Activated naive CD8-positive, alpha-beta T cell treated with anti-CD3 and anti-CD28 coated beads, Interleukin-2, amount 50 U/mL, for 16 hours (primary cell): ENCODE data around the gene COX4I1.

ENCODE experiments used
- DNase-seq: peaks from one replicate; pipeline ENCODE4 v3.0.0-alpha.2; 2020; ENCODE audit warnings: low read depth, low spot score

Gene COX4I1

DNA sequence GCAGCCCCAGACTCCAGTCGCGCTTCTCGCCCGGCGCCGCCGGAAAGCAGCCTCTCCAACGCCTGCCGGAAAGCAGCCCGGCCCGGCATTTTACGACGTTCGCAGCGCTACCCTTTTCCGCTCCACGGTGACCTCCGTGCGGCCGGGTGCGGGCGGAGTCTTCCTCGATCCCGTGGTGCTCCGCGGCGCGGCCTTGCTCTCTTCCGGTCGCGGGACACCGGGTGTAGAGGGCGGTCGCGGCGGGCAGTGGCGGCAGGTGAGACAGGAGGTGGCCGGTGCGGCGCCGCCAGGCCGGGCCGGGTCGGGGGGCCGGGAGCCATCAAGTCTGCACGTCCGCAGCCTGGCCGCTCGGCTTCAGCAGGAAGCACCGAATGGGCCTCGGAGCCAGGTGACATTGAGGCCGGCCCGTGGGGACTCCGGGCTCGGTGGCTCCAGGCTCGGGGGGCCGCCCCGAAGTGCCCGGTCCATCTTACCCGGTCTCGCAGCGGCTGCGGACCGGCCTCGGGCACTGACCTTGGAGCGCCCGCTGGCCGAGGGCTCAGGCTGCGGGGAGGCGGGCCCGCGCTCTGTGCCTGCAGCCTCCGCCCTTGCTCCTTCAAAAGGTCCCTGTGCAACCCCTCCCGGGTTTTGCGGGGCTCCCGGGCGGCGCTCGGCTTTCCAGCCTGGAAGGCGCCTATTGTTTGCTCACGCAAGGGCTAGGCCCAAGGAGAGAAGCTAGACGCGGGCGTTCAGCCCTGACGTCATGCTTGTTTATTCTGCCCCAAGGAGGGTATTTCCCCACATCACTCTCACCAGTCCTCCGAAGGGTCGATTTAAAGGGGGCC is at the start of gene COX4I1, which contains the start of gene EMC8:
TSS of gene COX4I1 (plus strand) at position 199 of the 824 bp plus-strand sequence. CDS start 1,511 bp downstream, outside the sequence.
TSS of gene EMC8 (minus strand) at position 48 of the 824 bp plus-strand sequence. CDS start 249 bp downstream, outside the sequence.
- peak; percentile 83 for DNase-seq

DNA sequence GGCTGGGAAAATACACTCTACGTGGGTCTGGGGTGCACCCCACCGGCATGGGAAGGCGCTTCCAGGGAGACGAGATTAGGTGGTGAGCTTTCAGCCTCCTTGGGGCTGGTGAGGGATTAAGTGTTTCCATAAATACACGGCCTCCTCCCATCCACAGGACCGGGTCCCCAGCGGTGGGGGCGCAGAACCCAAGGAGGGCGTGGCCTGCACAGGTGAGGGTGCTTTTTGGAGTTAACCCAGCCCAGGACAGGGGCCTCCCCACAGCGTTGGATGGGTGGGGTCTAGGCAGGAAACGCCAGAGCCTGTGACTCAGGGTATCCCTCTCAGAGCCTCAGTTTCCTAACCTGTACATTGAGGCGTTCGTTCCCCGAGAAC is 49.7 kb upstream of the COX4I1 start:
- DNase-seq, result no peak

DNA sequence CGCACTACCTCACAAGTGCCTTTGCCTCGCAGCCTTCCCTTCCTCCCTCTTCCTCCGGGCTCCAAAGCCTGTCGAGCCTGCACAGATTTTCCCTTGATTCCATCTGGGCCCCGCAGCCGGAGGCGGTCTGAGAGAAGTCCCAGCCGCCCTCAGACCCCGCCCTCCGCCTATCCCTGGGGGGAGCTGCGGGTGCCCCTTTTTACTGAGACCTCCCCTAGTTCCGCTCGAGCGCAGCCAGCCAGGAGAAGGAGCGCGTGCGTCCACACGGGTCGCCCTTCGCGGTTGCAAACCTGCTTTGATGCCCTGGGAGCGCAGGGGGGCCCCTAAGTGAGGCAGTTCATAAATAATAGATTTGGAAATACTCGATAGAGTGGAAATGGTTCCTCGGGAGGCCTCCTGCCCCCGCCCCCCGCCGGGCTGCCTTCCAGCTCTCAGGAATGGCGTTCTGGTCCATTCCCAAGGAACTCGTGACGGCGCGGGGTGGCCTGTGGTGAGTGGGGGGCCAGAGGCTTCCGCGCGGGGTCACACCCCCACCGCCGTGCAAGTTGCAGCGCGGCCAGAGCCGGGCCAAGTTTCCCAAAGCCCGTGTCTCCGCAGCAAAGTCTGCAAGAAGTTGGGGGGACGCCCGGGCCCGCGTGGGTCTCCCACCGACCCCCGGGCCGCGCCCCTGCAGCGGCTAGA is 49.2 kb upstream of the COX4I1 start:
- DNase-seq, result no peak

DNA sequence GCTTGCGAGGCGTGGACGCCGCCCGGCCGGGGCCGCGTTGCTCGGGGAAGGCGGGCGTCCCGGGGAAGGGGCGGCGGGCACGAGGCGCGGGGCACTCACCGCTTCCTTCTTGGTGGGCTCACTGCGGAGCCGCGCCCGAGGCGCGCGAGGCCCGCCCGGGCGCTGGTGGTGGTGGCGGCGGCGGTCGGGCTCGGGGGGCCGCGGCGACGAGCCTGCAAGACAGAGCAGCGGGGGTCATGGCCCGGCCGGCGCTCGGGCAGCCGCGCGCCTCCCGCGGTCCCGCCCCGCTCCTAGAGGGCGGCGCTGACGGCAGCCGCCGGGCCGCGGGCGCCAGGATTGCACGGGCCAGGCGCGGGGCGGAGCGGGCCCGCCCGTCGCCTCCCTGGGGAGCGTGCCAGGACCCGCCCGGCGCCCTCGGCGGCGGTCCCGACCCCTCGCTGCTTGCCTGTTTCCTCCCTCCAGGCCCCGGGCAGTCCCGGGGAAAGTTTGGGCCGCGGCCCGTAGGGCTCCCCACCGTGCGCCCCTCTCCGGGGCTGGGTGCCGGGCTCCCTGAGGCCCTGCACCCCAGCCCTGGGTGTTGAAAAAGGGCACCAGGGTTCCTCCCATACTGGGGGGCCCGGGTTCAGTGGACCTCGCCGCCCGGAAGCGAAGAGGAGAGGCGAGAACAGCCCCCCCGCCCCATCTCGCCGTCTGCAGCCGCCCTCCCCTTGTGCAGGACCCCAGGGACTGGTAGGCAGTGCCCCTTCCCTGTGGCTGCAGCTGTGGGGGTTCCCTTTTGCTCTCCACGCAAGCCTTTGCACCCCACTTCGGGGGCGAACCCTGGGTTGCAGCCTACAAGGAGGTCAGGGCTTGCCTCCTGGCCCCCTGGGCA is 48.4 kb upstream of the COX4I1 start, which contains the start of gene C16orf74:
TSS of gene C16orf74 (minus strand) at position 270 of the 871 bp plus-strand sequence. CDS start 15,879 bp downstream, outside the sequence.
- DNase-seq, result no peak

DNA sequence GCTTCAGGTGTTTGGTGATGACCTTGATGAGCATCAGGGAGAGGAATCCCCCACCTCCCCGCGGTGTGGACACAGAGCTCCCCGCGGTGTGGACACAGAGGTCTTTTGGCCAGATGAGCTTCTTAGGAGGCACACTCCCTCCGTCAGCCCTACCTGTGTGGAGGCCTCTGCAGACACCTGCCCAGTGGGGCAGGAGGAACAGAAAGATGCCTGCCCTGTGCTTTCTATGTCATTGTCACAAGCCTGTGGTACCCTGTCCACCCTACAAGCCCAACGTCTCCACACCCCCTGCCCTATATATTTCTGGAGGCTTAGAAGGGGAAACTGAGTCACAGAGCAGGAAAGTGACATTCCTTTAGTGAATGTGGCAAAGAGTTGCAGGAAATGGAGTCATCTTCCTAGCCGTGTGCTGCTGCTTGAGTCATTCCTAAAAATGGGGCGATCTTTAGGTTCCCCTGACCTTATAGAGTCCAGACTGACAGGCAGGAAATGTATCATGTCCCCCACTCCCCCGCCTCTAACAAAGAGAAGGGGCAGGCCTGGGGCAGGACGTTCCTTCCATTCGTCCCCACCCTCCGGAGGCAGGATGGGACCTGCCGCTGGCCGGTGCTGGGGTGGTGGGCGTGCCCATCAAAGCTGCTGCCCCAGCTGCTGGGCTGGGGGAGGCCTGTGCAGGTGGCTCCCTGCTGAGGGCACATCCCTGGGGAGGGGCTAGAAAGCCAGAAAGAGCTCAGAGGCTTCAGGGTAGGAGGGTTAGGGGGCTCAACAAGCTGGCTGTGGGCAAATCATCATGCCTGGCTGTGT is 47.6 kb upstream of the COX4I1 start:
- no peak for DNase-seq

DNA sequence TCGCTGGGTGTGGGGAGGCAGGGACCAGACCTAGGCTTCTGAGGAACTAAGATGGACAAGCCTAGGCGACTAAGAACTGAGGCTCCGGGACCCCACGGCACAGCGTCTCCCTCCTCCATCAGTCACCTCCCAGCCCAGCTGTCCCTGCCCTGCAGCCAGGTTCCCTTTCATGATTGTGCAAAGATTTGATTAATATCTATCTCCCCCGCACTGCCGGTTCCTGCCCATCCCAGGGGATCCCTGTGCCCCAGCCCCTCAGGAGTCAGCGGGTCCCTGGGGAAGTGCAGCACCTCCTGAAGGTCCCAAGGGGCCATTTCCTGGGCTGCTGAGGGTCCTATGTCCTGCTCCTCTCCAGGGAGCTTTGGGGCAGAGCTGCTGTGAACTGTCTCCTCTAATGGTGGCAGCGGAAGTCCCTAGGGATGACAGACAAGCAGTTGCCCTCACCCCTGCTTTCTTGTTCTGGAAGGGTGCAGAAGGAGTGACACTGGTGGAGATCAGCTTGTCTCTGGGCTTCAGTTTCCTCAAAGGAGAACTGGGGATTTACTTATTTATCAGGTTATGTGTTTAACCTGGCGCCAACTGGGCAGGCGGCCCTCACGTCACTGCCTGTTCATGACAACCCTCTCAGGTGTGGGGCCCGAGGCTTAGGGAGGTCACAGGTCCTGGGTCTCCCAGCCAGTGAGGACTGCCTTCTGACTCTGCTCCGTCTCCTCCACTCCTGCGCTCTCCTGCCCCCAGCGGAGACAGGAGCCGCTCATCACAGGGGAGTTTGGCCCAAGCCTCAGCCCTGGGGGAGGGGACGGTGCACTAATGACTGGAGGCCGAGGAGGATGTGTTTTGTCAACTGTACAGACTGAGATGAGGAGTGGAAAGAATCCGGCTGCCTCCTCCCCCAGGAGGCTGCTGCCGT is 46.7 kb upstream of the COX4I1 start:
- no peak for DNase-seq

DNA sequence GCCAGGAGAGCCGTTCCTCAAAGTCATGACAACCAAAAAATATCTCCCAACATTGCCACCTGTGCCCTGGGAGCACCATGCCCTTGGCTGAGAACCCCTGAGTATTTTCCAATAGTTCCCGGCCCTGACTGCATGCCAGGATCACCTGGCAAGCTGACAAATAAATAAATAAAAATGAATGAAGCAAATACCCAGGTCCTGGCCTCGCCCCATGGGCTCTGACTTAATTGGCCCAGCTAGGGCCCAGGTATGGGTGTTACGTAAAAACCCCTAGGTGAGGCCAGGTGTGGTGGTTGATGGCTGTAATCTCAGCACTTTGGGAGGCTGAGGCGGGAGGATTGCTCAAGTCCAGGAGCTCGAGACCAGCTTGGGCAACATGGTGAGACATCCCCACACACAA is 45.9 kb upstream of the COX4I1 start:
- DNase-seq, result no peak

DNA sequence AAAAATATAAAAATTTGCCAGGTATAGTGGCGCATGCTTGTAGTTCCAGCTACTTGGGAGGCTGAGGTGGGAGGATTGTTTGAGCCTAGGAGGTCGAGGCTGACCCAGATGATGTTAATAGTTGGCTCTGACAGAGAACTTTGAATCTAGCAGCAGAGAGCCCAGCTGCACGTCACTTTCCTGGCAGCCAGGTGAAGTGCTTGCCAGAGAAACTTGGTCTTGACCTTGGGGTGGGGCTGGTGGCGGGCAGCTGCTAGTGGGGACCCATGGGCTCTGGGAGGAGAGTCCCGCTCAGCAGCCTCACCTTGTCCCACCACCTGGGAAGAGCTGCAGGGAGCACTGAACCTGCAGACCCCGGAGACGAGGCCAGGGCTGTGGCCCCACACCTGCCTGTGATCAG is 45.5 kb upstream of the COX4I1 start:
- DNase-seq, result no peak

DNA sequence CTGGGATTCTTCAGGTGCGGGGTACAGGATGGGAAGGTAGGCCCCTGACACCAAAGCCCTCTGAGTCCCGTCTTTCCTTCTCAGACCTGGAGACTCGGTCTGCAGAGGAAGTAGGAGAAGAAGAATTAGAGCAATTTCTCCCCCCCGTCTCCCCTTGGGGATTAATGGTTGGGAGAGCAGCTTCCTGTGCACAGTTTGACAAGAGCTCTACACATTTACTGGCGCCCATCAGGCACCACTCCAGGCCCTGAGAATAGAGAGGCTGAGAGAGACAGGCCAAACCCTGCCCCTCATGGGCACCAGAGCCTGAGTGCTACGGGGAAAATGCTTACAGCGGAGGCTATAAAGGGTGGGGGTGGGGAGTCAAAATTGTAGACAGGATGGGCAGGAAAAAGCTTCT is 45.1 kb upstream of the COX4I1 start:
- DNase-seq, result no peak

DNA sequence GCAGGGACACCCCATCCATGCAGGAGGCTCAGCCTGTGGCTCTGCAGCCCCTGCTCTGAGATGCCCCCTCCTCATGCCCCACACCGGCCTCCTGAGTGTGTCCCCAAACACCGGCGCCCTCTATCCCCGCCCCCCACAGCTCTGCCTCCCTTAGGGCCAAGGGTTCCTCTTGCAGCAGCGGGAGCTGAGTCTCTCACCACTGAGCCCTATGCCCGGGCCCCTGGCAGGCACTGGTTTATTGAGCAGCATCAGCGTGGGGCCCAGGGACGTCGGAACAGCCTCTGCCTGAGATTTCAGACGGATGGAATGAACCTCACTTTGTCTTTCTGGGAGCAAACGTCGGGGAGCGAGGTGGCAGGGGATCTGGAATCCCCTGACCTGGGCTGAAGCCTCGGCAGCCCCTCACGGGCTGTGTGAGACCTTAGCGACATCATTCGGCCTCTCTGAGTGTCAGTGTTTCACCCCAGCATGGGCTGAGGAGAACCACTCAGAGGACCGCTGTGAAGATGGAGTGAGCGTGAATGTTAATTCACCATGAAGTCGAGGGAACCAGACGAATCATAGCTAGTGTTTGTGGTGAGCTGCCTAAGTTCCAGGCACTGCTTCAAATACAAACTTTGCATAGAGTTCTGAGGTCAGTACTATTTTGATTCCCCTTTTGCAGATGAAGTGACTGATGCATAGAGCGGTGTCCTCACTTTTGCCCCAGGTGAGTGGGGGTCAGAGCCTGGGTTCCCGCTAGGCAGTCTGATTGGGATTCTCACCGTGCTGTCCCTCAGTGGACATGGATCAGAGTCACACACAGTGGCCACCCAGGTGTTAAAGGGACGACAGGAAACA is 43.3 kb upstream of the COX4I1 start:
- no peak for DNase-seq

DNA sequence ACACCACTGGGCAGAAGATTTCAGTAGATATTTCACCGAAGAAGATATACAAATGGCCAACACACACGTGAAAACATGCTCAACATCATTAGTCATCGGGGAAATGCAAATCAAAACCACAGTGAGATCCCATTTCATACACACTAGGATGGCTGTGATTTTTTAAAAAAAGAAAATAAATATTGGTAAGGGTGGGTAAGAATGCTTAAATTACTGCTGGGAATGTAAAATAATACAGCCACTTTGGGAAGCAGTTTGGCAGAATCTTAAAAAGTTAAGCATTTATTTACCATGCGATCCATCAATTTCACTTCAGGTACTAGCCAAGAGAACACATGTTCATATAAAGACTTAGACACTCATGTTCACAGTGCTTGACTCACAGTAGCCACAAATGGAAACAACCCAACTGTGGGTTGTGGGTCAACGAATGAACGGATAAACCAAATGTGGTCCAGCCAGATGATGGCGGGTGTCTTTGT is 42.1 kb upstream of the COX4I1 start:
- DNase-seq, result no peak

DNA sequence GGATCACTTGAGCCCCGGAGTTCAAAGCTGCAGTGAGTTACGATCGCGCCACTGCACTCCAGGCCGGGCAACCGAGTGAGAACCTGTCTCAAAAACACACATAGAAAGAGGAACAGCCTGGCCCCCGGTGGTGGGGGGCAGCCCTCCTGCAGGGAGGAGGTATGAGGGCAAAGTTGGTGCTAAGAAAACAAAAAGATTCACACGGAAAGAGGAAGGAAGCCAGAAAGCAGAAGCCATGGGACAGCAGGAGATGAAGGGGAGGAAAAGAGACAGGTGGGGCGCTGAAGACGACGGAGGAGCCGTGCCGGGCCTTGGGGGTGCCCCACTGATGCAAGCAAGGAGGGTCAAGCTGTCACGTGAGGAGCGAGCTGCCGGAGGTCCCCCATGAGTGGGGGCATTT is 40.4 kb upstream of the COX4I1 start:
- DNase-seq, result no peak

DNA sequence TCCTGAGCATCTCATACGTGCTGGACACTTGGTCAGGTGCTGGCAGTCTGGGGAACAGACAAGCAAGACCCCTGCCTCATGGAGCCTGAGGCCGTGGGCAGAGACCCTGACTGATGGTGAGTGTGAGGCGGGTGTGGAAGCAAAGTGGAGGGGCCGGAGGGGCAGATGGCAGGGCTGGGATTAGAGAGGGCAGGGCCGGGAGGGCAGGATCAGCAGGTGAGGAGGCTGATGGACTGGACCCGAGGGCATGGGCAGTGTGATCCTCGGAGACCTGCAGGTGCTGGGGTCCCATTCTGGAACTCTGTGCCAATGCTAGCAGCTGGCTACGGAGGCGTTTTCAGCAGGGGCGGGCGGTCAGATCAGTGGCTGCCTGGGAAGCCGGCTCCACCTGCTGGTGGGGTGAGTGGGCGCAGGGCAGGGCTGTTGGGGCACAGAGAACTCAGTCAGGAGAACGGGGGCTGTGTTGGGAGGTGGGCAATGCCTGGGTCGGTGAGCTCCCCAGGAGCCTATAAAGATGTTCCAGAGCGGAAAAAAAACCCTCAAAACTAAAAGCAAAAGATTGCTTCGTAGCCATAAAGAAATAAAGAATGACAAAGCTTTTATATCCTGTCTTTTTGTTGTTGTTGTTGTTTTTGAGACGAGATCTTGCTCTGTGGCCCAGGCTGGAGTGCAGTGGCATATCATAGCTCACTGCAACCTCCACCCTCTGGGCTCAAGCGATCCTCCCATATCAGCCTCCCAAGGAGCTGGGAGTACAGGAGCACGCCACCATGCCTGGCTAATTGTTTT is 39.7 kb upstream of the COX4I1 start:
- no peak for DNase-seq

DNA sequence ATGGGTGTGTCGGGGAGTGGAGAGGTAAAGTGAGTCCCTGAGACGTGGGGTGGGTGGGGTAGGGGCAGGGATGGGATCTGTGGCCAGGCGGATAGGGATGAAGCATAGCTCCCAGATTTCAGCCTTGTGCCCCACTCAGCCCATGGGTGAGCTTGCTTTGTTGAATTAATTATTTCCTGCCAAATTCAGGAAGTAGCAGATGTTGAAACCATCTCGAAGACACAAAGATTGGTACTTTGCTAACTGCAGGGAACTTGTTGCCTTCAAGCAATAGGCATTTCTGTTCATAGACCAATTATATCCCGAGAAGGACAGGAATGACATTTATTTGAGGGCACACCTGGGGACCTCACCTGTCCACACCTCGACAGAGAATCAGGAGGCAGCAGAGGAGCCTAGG is 37.6 kb upstream of the COX4I1 start:
- DNase-seq, result no peak

DNA sequence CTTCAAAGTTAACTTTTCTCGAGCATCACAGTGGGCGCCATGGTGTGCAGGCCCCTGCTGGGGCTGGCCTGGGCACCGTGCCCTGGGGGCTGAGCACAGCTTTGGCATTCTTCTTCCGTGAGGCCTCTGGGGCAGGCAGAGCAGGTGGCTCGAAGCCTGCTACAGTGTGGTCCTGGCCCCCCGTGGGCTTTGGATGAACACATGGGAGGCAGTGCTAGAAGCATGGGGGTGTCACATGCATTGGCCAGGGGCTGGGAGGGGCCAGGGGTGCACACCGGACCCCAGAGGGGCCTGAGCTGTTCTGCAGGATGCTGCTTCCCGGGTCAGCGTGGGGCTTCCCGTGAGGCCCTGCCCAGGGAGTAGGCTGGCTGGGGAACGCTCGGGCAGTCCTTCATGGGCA is 36.5 kb upstream of the COX4I1 start:
- DNase-seq, result no peak

DNA sequence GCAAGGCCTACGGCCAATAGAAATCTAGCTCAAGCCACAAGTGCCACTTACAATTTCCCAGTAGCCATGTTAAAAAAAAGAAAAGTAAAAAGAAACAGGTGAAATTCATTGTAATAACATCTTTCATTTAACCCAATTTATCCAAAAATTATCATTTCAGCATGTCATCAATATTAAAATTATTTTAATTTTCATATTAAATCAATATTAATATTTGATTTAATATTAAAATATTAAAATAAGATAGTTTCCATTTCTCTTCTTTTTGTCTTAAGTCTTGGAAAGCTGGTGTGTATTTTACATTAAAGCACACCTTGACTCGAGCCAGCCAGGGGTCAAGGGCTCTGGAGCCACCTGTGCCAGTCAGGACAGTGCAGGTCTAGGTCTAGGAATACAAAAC is 35.9 kb upstream of the COX4I1 start:
- DNase-seq, result no peak

DNA sequence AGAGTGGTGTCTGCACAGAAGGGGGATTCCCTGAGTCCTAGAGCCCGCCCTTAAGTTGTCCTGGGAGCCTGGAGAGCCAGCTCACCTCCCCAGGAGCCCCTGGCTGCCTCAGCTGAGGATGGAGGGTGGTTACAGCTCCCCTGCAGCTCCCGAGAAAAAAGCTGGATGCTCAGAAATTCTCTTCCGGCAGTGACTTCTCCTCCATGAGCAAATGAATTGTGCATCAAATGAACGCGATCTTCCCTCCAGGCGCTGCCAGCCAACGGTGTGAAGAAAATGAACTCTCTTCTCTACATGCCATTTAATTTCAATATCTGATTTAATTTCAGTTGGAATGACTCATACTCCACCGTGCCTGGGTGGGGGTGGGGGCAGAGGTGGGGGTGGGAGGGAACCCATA is 34.3 kb upstream of the COX4I1 start:
- DNase-seq, result no peak

DNA sequence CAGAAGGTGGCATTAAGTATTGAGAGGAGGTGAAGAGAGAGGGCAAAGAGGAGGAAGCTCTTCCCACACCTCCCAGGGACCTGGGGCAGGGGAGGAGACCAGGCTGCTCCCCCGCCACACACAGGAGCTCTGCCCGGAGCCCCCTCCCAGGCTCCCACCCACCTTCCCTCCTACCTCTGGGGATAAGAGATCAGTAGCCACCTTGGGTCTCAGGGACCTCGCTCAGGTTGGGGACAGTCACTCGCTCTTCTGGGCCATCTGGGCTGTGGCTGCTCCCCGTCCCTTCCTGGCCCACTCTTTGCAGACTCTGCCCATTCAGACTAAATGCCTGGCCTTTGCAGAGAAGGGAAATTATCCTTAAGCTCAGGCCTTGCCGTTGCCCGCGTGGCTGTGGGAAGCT is 33.7 kb upstream of the COX4I1 start:
- no peak for DNase-seq
